HepG2 (cell line): ENCODE data around the gene PARP15. TPM values are rescaled to one million over a fixed set of nuclear protein-coding genes. Genes with fewer than 3 reads are reported as not detected.

Experiments
- ATAC-seq: fragments of 200-7000 bp; cut with Tn5 transposase; 3 replicates; pipeline ENCODE4 v1.9.1; 2020; ENCODE audit warnings: mild to moderate bottlenecking, moderate library complexity
- BruUV-seq: library from RNA; stranded (reverse); fragments of 400-500 nt; replicated peaks from 2 replicates; lab custom pipeline; 2021; lab: Mats Ljungman, UMichigan
- CTCF ChIA-PET: fragments of 300-600 bp; formaldehyde crosslinking; extraction: SDS; loops from one replicate; lab custom pipeline; 2021; ENCODE audit warnings: low total read pairs, inconsistent platforms, low intra/inter-chr PET ratio; lab: Yijun Ruan, JAX
- POLR2A ChIA-PET: fragments of 350-600 bp; sonication (Branson Sonifier 250); formaldehyde crosslinking; loops from one replicate; lab custom pipeline; 2020; ENCODE audit warnings: antibody characterized with exemption, inconsistent platforms; lab: Yijun Ruan, JAX
- DNase-seq: peaks from one replicate; pipeline ENCODE4 v3.0.0-alpha.2; 2015; ENCODE audit warnings: low spot score
- FAIRE-seq: peaks from 3 replicates; lab custom pipeline; 2011; peaks lifted over from hg19 to GRCh38; lab: Jason Lieb, UNC
- H2AFZ ChIP-seq: one replicate; pipeline ENCODE4 v1.6.1; 2011; ENCODE audit warnings: low read length, inconsistent platforms
- H3K27ac ChIP-seq: fragments of 300-600 bp; 3 replicates; pipeline ENCODE4 v1.8.0; 2011; ENCODE audit warnings: mixed run types, mild to moderate bottlenecking, mixed read lengths, low read length, inconsistent platforms; ENCODE audit not compliant: insufficient read depth; ENCODE audit errors: extremely low read length
- H3K27me3 ChIP-seq, 2 experiments: fragments of 200-600 bp in 1 of 2; 2 replicates in 1 of 2; 3 replicates in 1 of 2; pipeline versions ENCODE4 v1.6.0 to v1.8.0; 2011; ENCODE audit warnings: low read length in 2 of 2, mild to moderate bottlenecking in 2 of 2, moderate library complexity in 2 of 2, inconsistent platforms in 1 of 2; ENCODE audit not compliant: insufficient read depth in 2 of 2, control insufficient read depth in 1 of 2
- H3K36me3 ChIP-seq, 2 experiments: fragments of 200-600 bp in 1 of 2; replicated peaks in 1 of 2; 2 replicates in 1 of 2; 3 replicates in 1 of 2; pipeline versions ENCODE4 v1.5.1 to v1.8.0; 2011; ENCODE audit warnings: low read length in 2 of 2, inconsistent platforms in 1 of 2; ENCODE audit not compliant: insufficient read depth in 2 of 2, control insufficient read depth in 1 of 2
- H3K4me1 ChIP-seq: 2 replicates; pipeline ENCODE4 v1.5.1; 2012; ENCODE audit warnings: low read length, inconsistent platforms; ENCODE audit not compliant: insufficient read depth
- H3K4me2 ChIP-seq: 2 replicates; pipeline ENCODE4 v1.6.0; 2011; ENCODE audit warnings: low read depth, low read length, inconsistent platforms
- H3K4me3 ChIP-seq, 3 experiments: fragments of 200-600 bp in 1 of 3; sonication (generic), shearing (Covaris generic) in 1 of 3; replicated peaks in 1 of 3; 2 replicates each; pipeline ENCODE4 v1.5.1; 2011 to 2016; ENCODE audit warnings: low read length in 3 of 3, inconsistent platforms in 2 of 3, low read depth in 2 of 3, mild to moderate bottlenecking in 2 of 3, control low read depth in 1 of 3, mixed read lengths in 1 of 3; ENCODE audit not compliant: insufficient read depth in 1 of 3
- H3K79me2 ChIP-seq: one replicate; pipeline ENCODE4 v1.6.1; 2011; ENCODE audit warnings: low read length, inconsistent platforms; ENCODE audit not compliant: insufficient read depth
- H3K9ac ChIP-seq: 2 replicates; pipeline ENCODE4 v1.6.0; 2011; ENCODE audit warnings: mild to moderate bottlenecking, low read depth, low read length, inconsistent platforms; ENCODE audit not compliant: insufficient read depth
- H3K9me3 ChIP-seq: 2 replicates; pipeline ENCODE4 v1.5.1; 2012; ENCODE audit warnings: mild to moderate bottlenecking, low read length
- H4K20me1 ChIP-seq: 2 replicates; pipeline ENCODE4 v1.6.0; 2011; ENCODE audit warnings: inconsistent platforms, mild to moderate bottlenecking, low read length, moderate library complexity; ENCODE audit not compliant: insufficient read depth
- ELF1 ChIP-seq: sonication (generic); formaldehyde crosslinking; IDR thresholded peaks from 2 replicates; pipeline ENCODE4 v1.4.0; 2020; ENCODE audit warnings: missing genetic modification reagents
- HBP1 ChIP-seq: IDR thresholded peaks from 2 replicates; pipeline ENCODE4 v1.6.1; 2016; ENCODE audit warnings: low read depth, control low read depth
- HMGXB4 ChIP-seq, 2 experiments: sonication (generic) in 1 of 2; formaldehyde crosslinking in 1 of 2; IDR thresholded peaks; 2 replicates each; pipeline versions ENCODE4 v1.4.0 to v1.6.1; 2018 to 2020; ENCODE audit warnings: missing genetic modification reagents in 2 of 2, borderline replicate concordance in 1 of 2, low read depth in 1 of 2, mild to moderate bottlenecking in 1 of 2, missing biosample characterization in 1 of 2
- MED13 ChIP-seq: sonication (generic); formaldehyde crosslinking; IDR thresholded peaks from 2 replicates; pipeline ENCODE4 v1.5.0; 2020; ENCODE audit warnings: missing genetic modification reagents
- POGK ChIP-seq: sonication (generic); formaldehyde crosslinking; conservative IDR thresholded peaks from 2 replicates; pipeline ENCODE4 v1.8.0; 2022; ENCODE audit warnings: mild to moderate bottlenecking, moderate library complexity, missing genetic modification reagents
- SIN3A ChIP-seq: IDR thresholded peaks from 2 replicates; pipeline ENCODE4 v1.6.1; 2011; ENCODE audit warnings: low read depth, mild to moderate bottlenecking, control low read depth, low read length, borderline replicate concordance
- SIX4 ChIP-seq: sonication (generic); formaldehyde crosslinking; IDR thresholded peaks from 2 replicates; pipeline ENCODE4 v1.4.0; 2020; ENCODE audit warnings: missing genetic modification reagents
- SMAD3 ChIP-seq: sonication (generic); formaldehyde crosslinking; IDR thresholded peaks from 2 replicates; pipeline ENCODE4 v1.4.0; 2020; ENCODE audit warnings: missing genetic modification reagents
- SMAD9 ChIP-seq: sonication (generic); formaldehyde crosslinking; IDR thresholded peaks from 2 replicates; pipeline ENCODE4 v1.5.1; 2020; ENCODE audit warnings: mild to moderate bottlenecking, missing genetic modification reagents
- ZFP37 ChIP-seq: sonication (generic); formaldehyde crosslinking; IDR thresholded peaks from 2 replicates; pipeline ENCODE4 v1.4.0; 2020; ENCODE audit warnings: missing genetic modification reagents, borderline replicate concordance
- ZNF24 ChIP-seq: fragments of 450-650 bp; IDR thresholded peaks from 2 replicates; pipeline ENCODE4 v1.6.1; 2017; ENCODE audit warnings: antibody characterized with exemption, mild to moderate bottlenecking
- ZNF33B ChIP-seq: sonication (generic); formaldehyde crosslinking; IDR thresholded peaks from 2 replicates; pipeline ENCODE4 v1.5.1; 2020; ENCODE audit warnings: mild to moderate bottlenecking, missing genetic modification reagents
- ZNF724P ChIP-seq: sonication (generic); formaldehyde crosslinking; IDR thresholded peaks from 2 replicates; pipeline ENCODE4 v1.8.0; 2022; ENCODE audit warnings: missing genetic modification reagents, borderline replicate concordance
- WGBS: methylation state at CpG from one replicate; pipeline ENCODE4 v1.1.6; 2017; ENCODE audit warnings: low lambda C conversion rate; 5-methylcytosine and 5-hydroxymethylcytosine counted together
- in situ Hi-C: cut with HindIII; loops from 2 replicates; pipeline ENCODE4 v1.10.0; 2017; ENCODE audit warnings: low pct_unique_long_range_greater_than_20kb; ENCODE audit not compliant: extremely low pct_ligation_motif_present
- intact Hi-C: fragments of 100-400 bp; cut with micrococcal nuclease; formaldehyde crosslinking; loops from one replicate; pipeline ENCODE4 v1.10.0; 2022; ENCODE audit not compliant: unreplicated experiment
- polyA plus RNA-seq, 8 experiments: library from polyadenylated mRNA; depleted of rRNA in 3 of 8; stranded (reverse) in 7 of 8; unstranded in 1 of 8; fragments of >200 nt; fragmentation: Illumina TruSeq in 4 of 8; extraction: Trizol in 4 of 8; gene quantifications; 2 replicates each; pipeline versions ENCODE4 v1.2.1 to v1.2.3, GENCODE V29; 2011 to 2016; ENCODE audit warnings: low read depth in 4 of 8, missing spikeins in 1 of 8, mixed read lengths in 1 of 8; ENCODE audit not compliant: insufficient read depth in 1 of 8
- total RNA-seq, 5 experiments: library from RNA; depleted of rRNA; stranded (reverse); fragments of >200 nt; fragmentation: Illumina TruSeq; extraction: Trizol; gene quantifications; 2 replicates each; pipeline ENCODE4 v1.2.3, GENCODE V29; 2016; ENCODE audit warnings: low read depth in 1 of 5

The PARP15 gene
- total and polyA plus RNA-seq, 2 of the 13 experiments (the other 11 are each of a cell fraction or from before 2014, with no cell fraction given): 0.02 TPM; not detected in 1

GRCh38 chr3:122535964-122536631 is 41.4 kb upstream of the PARP15 start:
- Histone ChIP-seq H3K4me1 (no peaks in the 10 kb centered on the region), H3K27ac (no peak overlapping the region), H3K9ac (no peak overlapping the region), H3K4me2 (no peak overlapping the region), H3K36me3 (0 out of 5 replicates have a peak, but pooled peaks cover 0 to 3% of the 10 kb centered on the region in 2 experiments), H3K27me3 (no peaks in the 10 kb centered on the region), H4K20me1 (no peaks in the 10 kb centered on the region), H3K79me2 (no peaks in the 10 kb centered on the region), H2AFZ (no peak overlapping the region), H3K4me3 (no peak overlapping the region), H3K9me3 (no peaks in the 10 kb centered on the region)
- no TSS peak for BruUV-seq
- ChIA-PET CTCF (no interaction called here), POLR2A (no interaction called here)
- 97% methylated on average over 6 of the region's 6 CpGs for WGBS
- ATAC-seq: no peak
- no peak for FAIRE-seq
- intact Hi-C loops (no loop called here), in situ Hi-C loops (no loop called here)
- TF ChIP-seq ZNF33B (CRISPR knock-in tag): no peak
- TF ChIP-seq SIX4 (CRISPR knock-in tag): no peak
- TF ChIP-seq POGK (CRISPR knock-in tag): no peak
- no peak for TF ChIP-seq SIN3A
- no peak for TF ChIP-seq MED13 (CRISPR knock-in tag)
- TF ChIP-seq ZNF24: no peak
- no peak for TF ChIP-seq ELF1 (CRISPR knock-in tag)
- TF ChIP-seq ZNF724P (CRISPR knock-in tag): no peak
- no peak for TF ChIP-seq HMGXB4 (CRISPR knock-in tag; IDR thresholded peaks at IDR 0.05; ENCODE audit: borderline replicate concordance in 1 of 2, low read depth in 1 of 2)
- no peak for TF ChIP-seq HBP1 (CRISPR knock-in tag)
- TF ChIP-seq SMAD3: no peak
- no peak for TF ChIP-seq ZFP37 (CRISPR knock-in tag)
- TF ChIP-seq SMAD9 (CRISPR knock-in tag): no peak
- DNase-seq: no peak
